ENCODE data around the gene CFL2. TPM values are rescaled to one million over a fixed set of nuclear protein-coding genes. Genes with fewer than 3 reads are reported as not detected.
A peak's percentile ranks its signal among the peaks of the same experiment; 100 is the strongest.

CFL2 gene
- total and polyA plus RNA-seq, 2 of the 13 experiments (the other 11 are each of a cell fraction or from before 2014, with no cell fraction given): 114 to 158 TPM

DNA sequence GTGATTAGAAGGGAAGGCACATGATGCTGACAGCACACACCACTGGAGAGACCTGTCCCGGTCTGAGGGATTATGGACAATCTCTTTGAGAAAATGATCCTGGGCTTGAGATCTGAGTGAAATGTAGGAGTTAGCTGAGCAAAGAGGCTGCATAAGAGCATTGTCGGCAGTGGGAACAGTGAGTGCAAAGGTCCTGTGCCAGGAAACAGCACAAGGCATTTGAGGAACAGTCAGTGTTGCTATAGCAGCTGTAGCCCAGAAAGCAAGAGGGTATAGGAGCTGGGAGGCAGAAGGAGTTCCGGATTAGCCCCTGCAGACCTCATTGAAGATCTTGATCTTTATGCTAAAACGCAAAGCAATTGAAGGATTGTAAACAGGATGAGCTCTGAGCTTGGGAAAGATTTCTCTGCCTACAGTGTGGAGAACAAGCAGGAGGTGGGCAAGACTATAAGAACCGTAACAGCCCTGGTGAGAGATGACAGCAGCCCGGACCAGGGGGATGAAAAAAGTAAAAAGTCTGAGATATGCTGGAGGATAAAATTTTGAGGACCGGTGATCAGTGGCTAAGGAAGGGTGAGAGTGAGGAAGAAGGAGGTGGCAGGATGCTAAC is 28.5 kb downstream of the CFL2 start:
- BruUV-seq (replicated peaks): no TSS peak
- FAIRE-seq (no peak), DNase-seq (ENCODE audit: low spot score) (no peak), ATAC-seq (peak; percentile 49)
- Histone ChIP-seq H2AFZ (ENCODE audit: low read length) (peak overlapping the region; percentile 83), H3K27me3 (ENCODE audit: control insufficient read depth in 1 of 2, insufficient read depth in 2 of 2, low read length in 2 of 2) (no peaks in the 10 kb centered on the region; a peak in 1 of 5 replicates), H3K4me3 (replicated peaks in 1 of 3; ENCODE audit: insufficient read depth in 1 of 3, low read depth in 2 of 3, low read length in 3 of 3) (peak overlapping the region in 2 of 3 experiments; percentile 1 to 20; a peak in 1 of 6 replicates), H4K20me1 (ENCODE audit: insufficient read depth, low read length) (no peaks in the 10 kb centered on the region), H3K36me3 (replicated peaks in 1 of 2; ENCODE audit: control insufficient read depth in 1 of 2, insufficient read depth in 2 of 2, low read length in 2 of 2) (no peaks in the 10 kb centered on the region), H3K79me2 (ENCODE audit: insufficient read depth, low read length) (no peaks in the 10 kb centered on the region), H3K4me2 (ENCODE audit: low read depth, low read length) (peak overlapping the region; percentile 68), H3K9ac (ENCODE audit: insufficient read depth, low read depth, low read length) (peak overlapping the region; percentile 23; the same call in 1 of the 2 replicates), H3K4me1 (ENCODE audit: insufficient read depth, low read length) (peaks cover 65% of the 10 kb centered on the region), H3K27ac (ENCODE audit: extremely low read length, insufficient read depth, low read length) (peak overlapping the region; percentile 6), H3K9me3 (ENCODE audit: low read length) (no peaks in the 10 kb centered on the region)
- ChIA-PET POLR2A (interaction anchor here (2.0 to 3.1 kb wide), 2 partner anchors 23 to 29 kb away, joined by 9 to 17 read pairs; partner anchors contain the start of gene CFL2), CTCF (ENCODE audit: low intra/inter-chr PET ratio, low total read pairs) (no interaction called here)
- intact Hi-C loops (cut with micrococcal nuclease; ENCODE audit: unreplicated experiment): no loop called here
- WGBS (ENCODE audit: low lambda C conversion rate): 19% methylated on average over 7 of the region's 7 CpGs
- in situ Hi-C loops (cut with HindIII; ENCODE audit: extremely low pct_ligation_motif_present, low pct_unique_long_range_greater_than_20kb): no loop called here
- peak; percentile 95 for TF ChIP-seq KDM1A (CRISPR knock-in tag; IDR thresholded peaks at IDR 0.05)
- peak; percentile 63 for TF ChIP-seq KMT2A (CRISPR knock-in tag; IDR thresholded peaks at IDR 0.05)
- TF ChIP-seq, protein P1, sequence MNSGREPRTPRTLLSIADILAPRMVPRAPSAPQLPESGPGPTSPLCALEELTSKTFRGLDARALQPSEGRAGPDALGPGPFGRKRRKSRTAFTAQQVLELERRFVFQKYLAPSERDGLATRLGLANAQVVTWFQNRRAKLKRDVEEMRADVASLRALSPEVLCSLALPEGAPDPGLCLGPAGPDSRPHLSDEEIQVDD (CRISPR knock-in tag; IDR thresholded peaks at IDR 0.05; ENCODE audit: borderline replicate concordance): no peak
- peak; percentile 38; the same call in 1 of the 2 replicates for TF ChIP-seq ZBTB20 (CRISPR knock-in tag; IDR thresholded peaks at IDR 0.05; ENCODE audit: borderline replicate concordance, low read depth)
- no peak for TF ChIP-seq ZNF747 (CRISPR knock-in tag; IDR thresholded peaks at IDR 0.05; ENCODE audit: borderline replicate concordance)
- TF ChIP-seq, protein P2, sequence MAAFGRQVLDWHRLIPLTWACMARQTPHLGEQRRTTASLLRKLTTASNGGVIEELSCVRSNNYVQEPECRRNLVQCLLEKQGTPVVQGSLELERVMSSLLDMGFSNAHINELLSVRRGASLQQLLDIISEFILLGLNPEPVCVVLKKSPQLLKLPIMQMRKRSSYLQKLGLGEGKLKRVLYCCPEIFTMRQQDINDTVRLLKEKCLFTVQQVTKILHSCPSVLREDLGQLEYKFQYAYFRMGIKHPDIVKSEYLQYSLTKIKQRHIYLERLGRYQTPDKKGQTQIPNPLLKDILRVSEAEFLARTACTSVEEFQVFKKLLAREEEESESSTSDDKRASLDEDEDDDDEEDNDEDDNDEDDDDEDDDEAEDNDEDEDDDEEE (CRISPR knock-in tag; IDR thresholded peaks at IDR 0.05): 0 out of 2 replicates have a peak, but pooled peaks have one; percentile 21
- 0 out of 2 replicates have a peak, but pooled peaks have one; percentile 31 for TF ChIP-seq KAT8 (CRISPR knock-in tag; IDR thresholded peaks at IDR 0.05)
- TF ChIP-seq, protein P3, sequence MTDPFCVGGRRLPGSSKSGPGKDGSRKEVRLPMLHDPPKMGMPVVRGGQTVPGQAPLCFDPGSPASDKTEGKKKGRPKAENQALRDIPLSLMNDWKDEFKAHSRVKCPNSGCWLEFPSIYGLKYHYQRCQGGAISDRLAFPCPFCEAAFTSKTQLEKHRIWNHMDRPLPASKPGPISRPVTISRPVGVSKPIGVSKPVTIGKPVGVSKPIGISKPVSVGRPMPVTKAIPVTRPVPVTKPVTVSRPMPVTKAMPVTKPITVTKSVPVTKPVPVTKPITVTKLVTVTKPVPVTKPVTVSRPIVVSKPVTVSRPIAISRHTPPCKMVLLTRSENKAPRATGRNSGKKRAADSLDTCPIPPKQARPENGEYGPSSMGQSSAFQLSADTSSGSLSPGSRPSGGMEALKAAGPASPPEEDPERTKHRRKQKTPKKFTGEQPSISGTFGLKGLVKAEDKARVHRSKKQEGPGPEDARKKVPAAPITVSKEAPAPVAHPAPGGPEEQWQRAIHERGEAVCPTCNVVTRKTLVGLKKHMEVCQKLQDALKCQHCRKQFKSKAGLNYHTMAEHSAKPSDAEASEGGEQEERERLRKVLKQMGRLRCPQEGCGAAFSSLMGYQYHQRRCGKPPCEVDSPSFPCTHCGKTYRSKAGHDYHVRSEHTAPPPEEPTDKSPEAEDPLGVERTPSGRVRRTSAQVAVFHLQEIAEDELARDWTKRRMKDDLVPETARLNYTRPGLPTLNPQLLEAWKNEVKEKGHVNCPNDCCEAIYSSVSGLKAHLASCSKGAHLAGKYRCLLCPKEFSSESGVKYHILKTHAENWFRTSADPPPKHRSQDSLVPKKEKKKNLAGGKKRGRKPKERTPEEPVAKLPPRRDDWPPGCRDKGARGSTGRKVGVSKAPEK (CRISPR knock-in tag; IDR thresholded peaks at IDR 0.05; ENCODE audit: borderline replicate concordance): peak; percentile 37; the same call in 1 of the 2 replicates
- peak; percentile 70 for TF ChIP-seq ETV5 (CRISPR knock-in tag; IDR thresholded peaks at IDR 0.05; ENCODE audit: borderline replicate concordance)
- TF ChIP-seq ZNF614 (CRISPR knock-in tag; IDR thresholded peaks at IDR 0.05; ENCODE audit: borderline replicate concordance): 0 out of 2 replicates have a peak, but pooled peaks have one; percentile 40
- 0 out of 2 replicates have a peak, but pooled peaks have one; percentile 25 for TF ChIP-seq CEBPG (CRISPR knock-in tag; IDR thresholded peaks at IDR 0.05)
- TF ChIP-seq ZNF331 (CRISPR knock-in tag; IDR thresholded peaks at IDR 0.05): 0 out of 2 replicates have a peak, but pooled peaks have one; percentile 48
- no peak for TF ChIP-seq ZNF337 (CRISPR knock-in tag; IDR thresholded peaks at IDR 0.05; ENCODE audit: borderline replicate concordance, low read depth)
- TF ChIP-seq ETV6 (CRISPR knock-in tag; conservative IDR thresholded peaks at IDR 0.05): 0 out of 2 replicates have a peak, but pooled peaks have one; percentile 41
- peak; percentile 30; the same call in 1 of the 2 replicates for TF ChIP-seq ZNF776 (CRISPR knock-in tag; IDR thresholded peaks at IDR 0.05)
- no peak for TF ChIP-seq NR2F6 (IDR thresholded peaks at IDR 0.05)
- TF ChIP-seq NR2F6 (CRISPR knock-in tag; IDR thresholded peaks at IDR 0.05): 0 out of 2 replicates have a peak, but pooled peaks have one; percentile 42
- no peak for TF ChIP-seq TCF12 (IDR thresholded peaks at IDR 0.05)
- 0 out of 2 replicates have a peak, but pooled peaks have one; percentile 50 for TF ChIP-seq TCF12 (CRISPR knock-in tag; IDR thresholded peaks at IDR 0.05)
- TF ChIP-seq, protein P4, sequence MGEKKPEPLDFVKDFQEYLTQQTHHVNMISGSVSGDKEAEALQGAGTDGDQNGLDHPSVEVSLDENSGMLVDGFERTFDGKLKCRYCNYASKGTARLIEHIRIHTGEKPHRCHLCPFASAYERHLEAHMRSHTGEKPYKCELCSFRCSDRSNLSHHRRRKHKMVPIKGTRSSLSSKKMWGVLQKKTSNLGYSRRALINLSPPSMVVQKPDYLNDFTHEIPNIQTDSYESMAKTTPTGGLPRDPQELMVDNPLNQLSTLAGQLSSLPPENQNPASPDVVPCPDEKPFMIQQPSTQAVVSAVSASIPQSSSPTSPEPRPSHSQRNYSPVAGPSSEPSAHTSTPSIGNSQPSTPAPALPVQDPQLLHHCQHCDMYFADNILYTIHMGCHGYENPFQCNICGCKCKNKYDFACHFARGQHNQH (CRISPR knock-in tag; IDR thresholded peaks at IDR 0.05): peak; percentile 52; the same call in 1 of the 2 replicates

Data from HepG2 (cell line).